ENCODE results near the gene SPSB3. TPM values are rescaled to one million over a fixed set of nuclear protein-coding genes. Genes with fewer than 3 reads are reported as not detected.

SPSB3 gene
- polyA plus RNA-seq, 1 donor (not counting 4 experiments of a cell fraction or from before 2014, with no cell fraction given): 9.5 TPM

DNA sequence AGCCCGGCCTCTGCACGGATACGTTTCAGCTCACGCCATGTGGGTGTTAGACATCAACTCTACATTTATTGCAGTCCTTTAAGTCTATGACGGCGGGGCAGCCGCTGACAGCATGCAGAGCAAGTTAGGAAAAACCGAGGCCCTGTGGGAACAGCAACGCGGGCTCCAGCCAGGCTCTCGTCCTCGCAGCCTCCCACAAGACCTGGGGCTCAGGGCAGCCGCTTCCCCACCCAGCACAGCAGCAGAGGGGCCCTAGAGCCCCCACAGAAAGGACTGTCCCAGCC is 5.8 kb downstream of the SPSB3 start:
- no peak for TF ChIP-seq EZH2 (IDR thresholded peaks at IDR 0.05; ENCODE audit: low read length)
- TF ChIP-seq, protein P1, sequence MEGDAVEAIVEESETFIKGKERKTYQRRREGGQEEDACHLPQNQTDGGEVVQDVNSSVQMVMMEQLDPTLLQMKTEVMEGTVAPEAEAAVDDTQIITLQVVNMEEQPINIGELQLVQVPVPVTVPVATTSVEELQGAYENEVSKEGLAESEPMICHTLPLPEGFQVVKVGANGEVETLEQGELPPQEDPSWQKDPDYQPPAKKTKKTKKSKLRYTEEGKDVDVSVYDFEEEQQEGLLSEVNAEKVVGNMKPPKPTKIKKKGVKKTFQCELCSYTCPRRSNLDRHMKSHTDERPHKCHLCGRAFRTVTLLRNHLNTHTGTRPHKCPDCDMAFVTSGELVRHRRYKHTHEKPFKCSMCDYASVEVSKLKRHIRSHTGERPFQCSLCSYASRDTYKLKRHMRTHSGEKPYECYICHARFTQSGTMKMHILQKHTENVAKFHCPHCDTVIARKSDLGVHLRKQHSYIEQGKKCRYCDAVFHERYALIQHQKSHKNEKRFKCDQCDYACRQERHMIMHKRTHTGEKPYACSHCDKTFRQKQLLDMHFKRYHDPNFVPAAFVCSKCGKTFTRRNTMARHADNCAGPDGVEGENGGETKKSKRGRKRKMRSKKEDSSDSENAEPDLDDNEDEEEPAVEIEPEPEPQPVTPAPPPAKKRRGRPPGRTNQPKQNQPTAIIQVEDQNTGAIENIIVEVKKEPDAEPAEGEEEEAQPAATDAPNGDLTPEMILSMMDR (optimal IDR thresholded peaks at IDR 0.05 in 1 of 3, IDR thresholded peaks at IDR 0.05 in 1 of 3, conservative IDR thresholded peaks at IDR 0.05 in 1 of 3; ENCODE audit: extremely low read depth in 1 of 3, insufficient read depth in 2 of 3, low read length in 3 of 3): no peak
- H3K36me3 ChIP-seq (ENCODE audit: control insufficient read depth in 2 of 2, extremely low read depth in 1 of 2, insufficient read depth in 2 of 2, low read length in 2 of 2): peaks cover 3 to 16% of the 10 kb centered on the region in 2 experiments

DNA sequence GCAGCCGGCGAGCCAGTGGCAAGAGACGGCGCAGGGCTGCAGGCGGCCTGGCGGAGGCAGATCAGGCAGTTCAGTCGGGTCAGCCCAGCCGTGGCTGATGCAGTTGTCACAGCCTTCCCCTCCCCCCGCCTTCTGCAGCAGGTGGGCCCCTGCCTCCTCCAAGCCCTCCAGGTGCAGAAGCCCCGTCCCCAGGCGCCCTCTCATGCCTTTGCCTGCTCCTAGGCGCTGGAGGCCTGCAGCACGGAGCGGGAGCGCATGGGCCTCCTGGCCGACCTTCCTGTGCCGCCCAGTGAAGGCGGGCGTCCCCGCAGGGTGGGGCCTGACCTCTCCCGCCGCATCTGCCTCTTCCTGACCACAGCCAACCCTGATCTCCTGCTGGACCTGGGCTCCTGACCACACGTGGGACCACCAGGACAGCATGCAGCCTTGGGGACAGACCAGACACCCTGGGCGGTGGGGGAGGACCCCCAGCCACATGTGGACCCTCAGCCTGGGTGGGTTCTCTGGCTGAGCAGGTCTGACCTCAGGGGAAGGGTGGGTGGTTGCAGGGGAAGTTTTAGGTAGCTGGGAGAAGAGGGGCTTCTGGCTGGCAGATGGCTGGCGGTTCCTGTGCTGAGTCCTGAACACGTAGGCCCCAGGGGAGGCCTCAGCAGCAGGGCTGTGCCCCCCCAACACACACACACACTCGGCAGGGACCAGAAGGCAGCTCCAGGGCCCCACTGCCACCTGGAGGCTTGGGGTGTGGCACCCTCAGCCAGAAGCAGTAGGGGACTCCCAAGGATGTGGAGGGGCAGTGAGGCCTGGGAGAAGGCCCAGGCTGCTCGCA is 6.3 kb downstream of the SPSB3 start:
- peaks cover 19% of the 10 kb centered on the region for H3K4me1 ChIP-seq (ENCODE audit: control insufficient read depth, extremely low read depth, insufficient read depth, low read length)
- no peak overlapping the region for H3K4me3 ChIP-seq (ENCODE audit: control insufficient read depth in 2 of 3, extremely low read depth in 1 of 3, insufficient read depth in 2 of 3, low read depth in 1 of 3, low read length in 3 of 3)
- no peak overlapping the region for H3K27ac ChIP-seq (ENCODE audit: control insufficient read depth, insufficient read depth, low read length)
- peaks cover 2% of the 10 kb centered on the region for H3K9me1 ChIP-seq (ENCODE audit: control insufficient read depth, extremely low read depth, insufficient read depth, low read length)
- H3K9ac ChIP-seq (ENCODE audit: control insufficient read depth, extremely low read depth, insufficient read depth, low read length): no peak overlapping the region
- no peak for DNase-seq (ENCODE audit: low read depth, low spot score)
- H4K20me1 ChIP-seq (ENCODE audit: control insufficient read depth, extremely low read depth, insufficient read depth, low read length): peaks cover 2% of the 10 kb centered on the region
- no peak overlapping the region for H2AFZ ChIP-seq (ENCODE audit: control insufficient read depth, low read length)
- H3K79me2 ChIP-seq (ENCODE audit: control insufficient read depth, insufficient read depth, low read length): peaks cover 33% of the 10 kb centered on the region
- dilution Hi-C loops (cut with MboI; ENCODE audit: extremely low pct_ligation_motif_present, low sequenced_read_pairs): no loop called here
- H3K9me3 ChIP-seq (ENCODE audit: control insufficient read depth, low read depth, low read length): no peaks in the 10 kb centered on the region
- H3K27me3 ChIP-seq (ENCODE audit: control insufficient read depth, extremely low read depth, insufficient read depth, low read length): no peaks in the 10 kb centered on the region
- no peak for FAIRE-seq
- H3K36me3 ChIP-seq (ENCODE audit: control insufficient read depth in 2 of 2, extremely low read depth in 1 of 2, insufficient read depth in 2 of 2, low read length in 2 of 2): peaks cover 3 to 16% of the 10 kb centered on the region in 2 experiments
- no peak overlapping the region for H3K4me2 ChIP-seq (ENCODE audit: control insufficient read depth, extremely low read depth, insufficient read depth, low read depth, low read length)
- TF ChIP-seq, protein P1 (optimal IDR thresholded peaks at IDR 0.05 in 1 of 3, IDR thresholded peaks at IDR 0.05 in 1 of 3, conservative IDR thresholded peaks at IDR 0.05 in 1 of 3; ENCODE audit: extremely low read depth in 1 of 3, insufficient read depth in 2 of 3, low read length in 3 of 3): no peak
- TF ChIP-seq EZH2 (IDR thresholded peaks at IDR 0.05; ENCODE audit: low read length): no peak

More for the DNA sequence above, 5.8 kb downstream of the SPSB3 start:
- Histone ChIP-seq H4K20me1 (ENCODE audit: control insufficient read depth, extremely low read depth, insufficient read depth, low read length) (peaks cover 2% of the 10 kb centered on the region), H3K27ac (ENCODE audit: control insufficient read depth, insufficient read depth, low read length) (no peak overlapping the region), H3K79me2 (ENCODE audit: control insufficient read depth, insufficient read depth, low read length) (peaks cover 35% of the 10 kb centered on the region), H2AFZ (ENCODE audit: control insufficient read depth, low read length) (no peak overlapping the region), H3K9me3 (ENCODE audit: control insufficient read depth, low read depth, low read length) (no peaks in the 10 kb centered on the region), H3K9ac (ENCODE audit: control insufficient read depth, extremely low read depth, insufficient read depth, low read length) (no peak overlapping the region), H3K4me3 (ENCODE audit: control insufficient read depth in 2 of 3, extremely low read depth in 1 of 3, insufficient read depth in 2 of 3, low read depth in 1 of 3, low read length in 3 of 3) (no peak overlapping the region), H3K9me1 (ENCODE audit: control insufficient read depth, extremely low read depth, insufficient read depth, low read length) (peaks cover 4% of the 10 kb centered on the region), H3K27me3 (ENCODE audit: control insufficient read depth, extremely low read depth, insufficient read depth, low read length) (no peaks in the 10 kb centered on the region), H3K4me1 (ENCODE audit: control insufficient read depth, extremely low read depth, insufficient read depth, low read length) (peaks cover 25% of the 10 kb centered on the region), H3K4me2 (ENCODE audit: control insufficient read depth, extremely low read depth, insufficient read depth, low read depth, low read length) (no peak overlapping the region)
- FAIRE-seq (no peak), DNase-seq (ENCODE audit: low read depth, low spot score) (no peak)
- dilution Hi-C loops (cut with MboI; ENCODE audit: extremely low pct_ligation_motif_present, low sequenced_read_pairs): no loop called here
